H1 (cell line): Measurements from ENCODE around the gene PLA2G4F. TPM values are rescaled to one million over a fixed set of nuclear protein-coding genes. Genes with fewer than 3 reads are reported as not detected.

Experiments
- CBX8 ChIP-seq: fragments of 300-800, 300-1000 bp; sonication (generic); IDR thresholded peaks from 2 replicates; pipeline ENCODE4 v1.7.1; 2016; ENCODE audit warnings: low read depth, low read length, borderline replicate concordance
- CHD1 ChIP-seq: IDR thresholded peaks from 2 replicates; pipeline ENCODE4 v1.6.1; 2012; ENCODE audit warnings: low read depth, low read length, improper control_type of control experiment
- CHD7 ChIP-seq: fragments of 300-600 bp; sonication (generic); IDR thresholded peaks from 2 replicates; pipeline ENCODE4 v1.7.1; 2012; ENCODE audit warnings: low read length, moderate library complexity, mild to moderate bottlenecking, inconsistent platforms; ENCODE audit not compliant: insufficient replicate concordance
- JUND ChIP-seq: IDR thresholded peaks from 2 replicates; pipeline ENCODE4 v1.6.1; 2011; ENCODE audit warnings: mild to moderate bottlenecking, improper control_type of control experiment, low read length
- PHF8 ChIP-seq: fragments of 200-600 bp; sonication (generic); conservative IDR thresholded peaks from 2 replicates; pipeline ENCODE4 v1.7.1; 2012; ENCODE audit warnings: low read depth, mild to moderate bottlenecking, inconsistent platforms, low read length, moderate library complexity
- TAF1 ChIP-seq: IDR thresholded peaks from 2 replicates; pipeline ENCODE4 v1.6.1; 2011; ENCODE audit warnings: mild to moderate bottlenecking, low read depth, low read length
- polyA plus RNA-seq, 7 experiments: library from polyadenylated mRNA; depleted of rRNA in 3 of 7; stranded (reverse) in 5 of 7; unstranded in 2 of 7; fragments of >200 nt in 5 of 7; fragments of 200-250 nt in 2 of 7; gene quantifications; 1 replicate in 5 of 7; 2 replicates in 1 of 7; 4 replicates in 1 of 7; pipeline versions ENCODE4 v1.2.1 to v1.2.3, GENCODE V29; 2011 to 2013; ENCODE audit warnings: missing spikeins in 2 of 7, mixed read lengths in 2 of 7
- total RNA-seq: library from RNA; stranded (reverse); fragmentation: NEBNext Ultra II Directional; extraction: Animal tissue kit (Norgen Biotek cat#: 25700); gene quantifications from 2 replicates; pipeline ENCODE4 v1.2.1, GENCODE V29; 2021

Gene PLA2G4F
- total and polyA plus RNA-seq, 2 of the 8 experiments (the other 6 are each of a cell fraction or from before 2014, with no cell fraction given): not detected

GRCh38 chr15:42203891-42204290, 47.5 kb upstream of the PLA2G4F start (continued):
- TF ChIP-seq PHF8 (no peak), CHD1 (no peak), CHD7 (no peak), TAF1 (no peak), CBX8 (no peak), JUND (no peak)
